Smooth muscle cell (in vitro differentiated cells): ENCODE measurements around the gene CFAP299. TPM values are rescaled to one million over a fixed set of nuclear protein-coding genes. Genes with fewer than 3 reads are reported as not detected.

Experiments used
- DNase-seq: peaks from one replicate; lab custom pipeline; 2025; ENCODE audit not compliant: unreplicated experiment; lab: John Stamatoyannopoulos, UW
- H2AFZ ChIP-seq: fragments of 200-600 bp; sonication (generic); 2 replicates; pipeline ENCODE4 v1.6.0; 2016; ENCODE audit warnings: antibody characterized with exemption, low read depth, mild to moderate bottlenecking
- H3F3A ChIP-seq: fragments of 200-600 bp; sonication (generic); 2 replicates; pipeline ENCODE4 v1.6.0; 2017; ENCODE audit warnings: antibody characterized with exemption, low read depth
- H3K27ac ChIP-seq: fragments of 200-600 bp; sonication (generic); 2 replicates; pipeline ENCODE4 v1.5.1; 2016; ENCODE audit warnings: low read depth, mild to moderate bottlenecking
- H3K27me3 ChIP-seq: fragments of 200-600 bp; sonication (generic); 2 replicates; pipeline ENCODE4 v1.6.1; 2016; ENCODE audit warnings: low read depth, mild to moderate bottlenecking
- H3K36me3 ChIP-seq: fragments of 200-600 bp; sonication (generic); 2 replicates; pipeline ENCODE4 v1.5.1; 2016; ENCODE audit warnings: low read depth
- H3K4me1 ChIP-seq: fragments of 200-600 bp; sonication (generic); 2 replicates; pipeline ENCODE4 v1.5.1; 2016; ENCODE audit warnings: low read depth
- H3K4me2 ChIP-seq: fragments of 200-600 bp; sonication (generic); 2 replicates; pipeline ENCODE4 v1.6.0; 2016; ENCODE audit warnings: mild to moderate bottlenecking
- H3K4me3 ChIP-seq: fragments of 200-600 bp; sonication (generic); 2 replicates; pipeline ENCODE4 v1.5.1; 2016; ENCODE audit warnings: mild to moderate bottlenecking
- H3K79me2 ChIP-seq: fragments of 200-600 bp; sonication (generic); 2 replicates; pipeline ENCODE4 v1.6.0; 2016; ENCODE audit warnings: low read depth, mild to moderate bottlenecking
- H3K9ac ChIP-seq: fragments of 200-600 bp; sonication (generic); 2 replicates; pipeline ENCODE4 v1.6.0; 2016; ENCODE audit warnings: low read depth
- H3K9me3 ChIP-seq: fragments of 200-600 bp; sonication (generic); replicated peaks from 2 replicates; pipeline ENCODE4 v1.5.1; 2016; ENCODE audit warnings: low read depth
- H4K20me1 ChIP-seq: fragments of 200-600 bp; sonication (generic); 2 replicates; pipeline ENCODE4 v1.6.0; 2016; ENCODE audit warnings: low read depth
- WGBS: methylation state at CpG from one replicate; pipeline ENCODE4 v1.1.7; 2016; ENCODE audit warnings: low lambda C conversion rate; 5-methylcytosine and 5-hydroxymethylcytosine counted together
- polyA plus RNA-seq: library from polyadenylated mRNA; unstranded; fragments of >200 nt; fragmentation: Nextera tagmentation; extraction: Ambion mirVana; gene quantifications from 2 replicates; pipeline ENCODE4 v1.2.1, GENCODE V29; 2016
- total RNA-seq: library from RNA; depleted of rRNA; stranded (reverse); fragments of >200 nt; gene quantifications from 2 replicates; pipeline ENCODE4 v1.2.3, GENCODE V29; 2014
- TF ChIP-seq, protein P1 (sequence below): fragments of 200-600 bp; sonication (generic); IDR thresholded peaks from 2 replicates; pipeline ENCODE4 v1.5.1; 2017; ENCODE audit warnings: borderline replicate concordance, mild to moderate bottlenecking, antibody characterized with exemption; ENCODE audit not compliant: insufficient read depth, poor library complexity, severe bottlenecking

Gene CFAP299
- total and polyA plus RNA-seq, 2 experiments from 2014 or later, result not detected

GRCh38 chr4:80878218-80878617 lies 542.7 kb downstream of the CFAP299 start:
- Histone ChIP-seq H3K27me3 (no peaks in the 10 kb centered on the region), H3K36me3 (no peaks in the 10 kb centered on the region), H4K20me1 (no peaks in the 10 kb centered on the region), H2AFZ (no peak overlapping the region), H3K4me1 (no peaks in the 10 kb centered on the region), H3F3A (no peaks in the 10 kb centered on the region), H3K4me2 (no peak overlapping the region), H3K9me3 (no peaks in the 10 kb centered on the region), H3K27ac (no peak overlapping the region), H3K4me3 (no peak overlapping the region), H3K79me2 (no peaks in the 10 kb centered on the region), H3K9ac (no peak overlapping the region)
- no peak for DNase-seq
- 55% methylated on average over 1 of the region's 1 CpG for WGBS
- TF ChIP-seq, protein P1, sequence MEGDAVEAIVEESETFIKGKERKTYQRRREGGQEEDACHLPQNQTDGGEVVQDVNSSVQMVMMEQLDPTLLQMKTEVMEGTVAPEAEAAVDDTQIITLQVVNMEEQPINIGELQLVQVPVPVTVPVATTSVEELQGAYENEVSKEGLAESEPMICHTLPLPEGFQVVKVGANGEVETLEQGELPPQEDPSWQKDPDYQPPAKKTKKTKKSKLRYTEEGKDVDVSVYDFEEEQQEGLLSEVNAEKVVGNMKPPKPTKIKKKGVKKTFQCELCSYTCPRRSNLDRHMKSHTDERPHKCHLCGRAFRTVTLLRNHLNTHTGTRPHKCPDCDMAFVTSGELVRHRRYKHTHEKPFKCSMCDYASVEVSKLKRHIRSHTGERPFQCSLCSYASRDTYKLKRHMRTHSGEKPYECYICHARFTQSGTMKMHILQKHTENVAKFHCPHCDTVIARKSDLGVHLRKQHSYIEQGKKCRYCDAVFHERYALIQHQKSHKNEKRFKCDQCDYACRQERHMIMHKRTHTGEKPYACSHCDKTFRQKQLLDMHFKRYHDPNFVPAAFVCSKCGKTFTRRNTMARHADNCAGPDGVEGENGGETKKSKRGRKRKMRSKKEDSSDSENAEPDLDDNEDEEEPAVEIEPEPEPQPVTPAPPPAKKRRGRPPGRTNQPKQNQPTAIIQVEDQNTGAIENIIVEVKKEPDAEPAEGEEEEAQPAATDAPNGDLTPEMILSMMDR, result no peak

- H4K20me1 ChIP-seq, result no peaks in the 10 kb centered on the region
These were observed 562.2 kb downstream of the CFAP299 start for GRCh38 chr4:80897537-80898303.

DNA sequence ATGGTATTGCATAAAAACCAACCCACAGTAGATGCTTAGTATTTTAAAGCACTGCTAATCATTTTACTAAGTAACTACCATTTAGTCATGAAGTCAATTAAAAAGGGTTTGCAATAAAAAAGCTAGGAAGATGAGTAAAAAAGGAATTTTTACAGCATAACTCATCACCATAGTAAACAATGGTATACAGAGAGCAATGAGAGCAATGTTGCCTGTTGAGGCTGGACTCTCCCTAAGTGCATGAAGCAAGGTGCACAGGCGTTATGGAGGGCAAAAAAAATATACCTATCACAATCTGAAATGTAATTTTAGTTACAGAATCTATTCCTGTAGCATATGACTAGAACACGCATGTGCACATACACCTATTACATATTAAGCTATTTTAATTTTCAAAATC lies 565.4 kb downstream of the CFAP299 start:
- no peak for DNase-seq
- H4K20me1 ChIP-seq, result no peaks in the 10 kb centered on the region
- H3K9me3 ChIP-seq, result no peaks in the 10 kb centered on the region
- no peaks in the 10 kb centered on the region for H3K79me2 ChIP-seq
- TF ChIP-seq, protein P1, result no peak
- WGBS, result 79% methylated on average over 2 of the region's 2 CpGs
- no peak overlapping the region for H3K4me3 ChIP-seq
- H3K36me3 ChIP-seq, result no peaks in the 10 kb centered on the region
- H3K4me1 ChIP-seq, result no peaks in the 10 kb centered on the region
- H2AFZ ChIP-seq, result no peak overlapping the region
- H3K27me3 ChIP-seq, result no peaks in the 10 kb centered on the region
- H3K9ac ChIP-seq, result no peak overlapping the region
- H3K27ac ChIP-seq, result no peak overlapping the region
- no peak overlapping the region for H3K4me2 ChIP-seq
- no peaks in the 10 kb centered on the region for H3F3A ChIP-seq

More at GRCh38 chr4:80897537-80898303, 562.2 kb downstream of the CFAP299 start:
- no peaks in the 10 kb centered on the region for H3F3A ChIP-seq
- 70% methylated on average over 5 of the region's 5 CpGs for WGBS
- no peak overlapping the region for H3K9ac ChIP-seq
- TF ChIP-seq, protein P1, result no peak
- no peak for DNase-seq
- no peaks in the 10 kb centered on the region for H3K4me1 ChIP-seq
- no peak overlapping the region for H3K27ac ChIP-seq
- no peaks in the 10 kb centered on the region for H3K36me3 ChIP-seq
- no peak overlapping the region for H3K4me3 ChIP-seq
- H3K27me3 ChIP-seq, result no peaks in the 10 kb centered on the region
- no peaks in the 10 kb centered on the region for H3K79me2 ChIP-seq
- H3K4me2 ChIP-seq, result no peak overlapping the region
- H2AFZ ChIP-seq, result no peak overlapping the region
- H3K9me3 ChIP-seq, result no peaks in the 10 kb centered on the region

DNA sequence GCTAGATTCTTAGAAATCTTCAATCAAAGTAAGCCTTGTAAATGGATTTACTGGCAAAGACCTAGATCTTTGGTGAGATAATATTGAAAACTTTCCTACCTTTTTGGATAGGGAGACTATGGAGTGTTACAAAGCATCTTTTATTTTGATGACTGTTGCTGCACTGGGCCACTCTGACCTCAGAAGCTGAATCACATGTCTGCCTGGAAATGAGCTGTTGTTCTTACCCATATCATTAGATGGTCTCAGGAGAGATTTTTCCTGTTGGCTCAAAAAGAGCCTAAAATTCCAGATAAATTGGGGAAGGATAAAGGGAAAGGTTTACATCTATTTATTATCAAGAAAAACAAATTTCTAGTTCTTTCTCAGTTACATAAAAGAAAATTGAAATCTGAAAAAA lies 567.5 kb downstream of the CFAP299 start:
- H3K27me3 ChIP-seq, result no peaks in the 10 kb centered on the region
- H3K9ac ChIP-seq, result no peak overlapping the region
- H4K20me1 ChIP-seq, result no peaks in the 10 kb centered on the region
- H3K9me3 ChIP-seq, result no peaks in the 10 kb centered on the region
- H3K27ac ChIP-seq, result no peak overlapping the region
- TF ChIP-seq, protein P1, result no peak
- no peak for DNase-seq
- H2AFZ ChIP-seq, result no peak overlapping the region
- H3K4me3 ChIP-seq, result no peak overlapping the region
- H3F3A ChIP-seq, result no peaks in the 10 kb centered on the region
- no peaks in the 10 kb centered on the region for H3K79me2 ChIP-seq
- H3K4me2 ChIP-seq, result no peak overlapping the region
- no peaks in the 10 kb centered on the region for H3K36me3 ChIP-seq
- no peaks in the 10 kb centered on the region for H3K4me1 ChIP-seq
